SKM-1 (cell line): ENCODE data around the gene GSTM5.
"Not testable (repeated sequence)": the region's sequence is repeated elsewhere in the genome, so short reads cannot be mapped to it uniquely, and the experiment has no call there.

ENCODE experiments used
- DNase-seq: peaks from one replicate; lab custom pipeline; 2025; ENCODE audit not compliant: unreplicated experiment; lab: John Stamatoyannopoulos, UW

The GSTM5 gene

GRCh38 chr1:109711593-109712320, at the start of gene GSTM5:
Gene GSTM5, plus strand, starts transcription at chr1:109712251. Its CDS starts 62 bp downstream, at chr1:109712313.
- DNase-seq, result not testable (repeated sequence)

- no peak for DNase-seq
These were observed 47.4 kb upstream of the GSTM5 start for GRCh38 chr1:109664671-109665070.

GRCh38 chr1:109667452-109668122, 44.5 kb upstream of the GSTM5 start, which contains the start of gene GSTM2:
Gene GSTM2, plus strand, starts transcription at chr1:109668057. Its CDS starts 59 bp downstream, at chr1:109668116.
- DNase-seq, result no peak

GRCh38 chr1:109668123-109668775, 43.8 kb upstream of the GSTM5 start:
- DNase-seq, result no peak

GRCh38 chr1:109669246-109669948, 42.7 kb upstream of the GSTM5 start:
- DNase-seq, result no peak

GRCh38 chr1:109669949-109670302, 42.1 kb upstream of the GSTM5 start:
- DNase-seq, result not testable (repeated sequence)

- DNase-seq, result no peak
These were observed 41.0 kb upstream of the GSTM5 start for GRCh38 chr1:109671067-109671466.

GRCh38 chr1:109673861-109674260, 38.2 kb upstream of the GSTM5 start:
- DNase-seq, result not testable (repeated sequence)

- not testable (repeated sequence) for DNase-seq
These were observed 35.2 kb upstream of the GSTM5 start for GRCh38 chr1:109676683-109677381.

GRCh38 chr1:109677459-109677858, 34.6 kb upstream of the GSTM5 start:
- no peak for DNase-seq

- not testable (repeated sequence) for DNase-seq
These were observed 33.4 kb upstream of the GSTM5 start for GRCh38 chr1:109678637-109679036.

- DNase-seq, result not testable (repeated sequence)
These were observed 27.3 kb upstream of the GSTM5 start for GRCh38 chr1:109684777-109685176.

GRCh38 chr1:109685399-109685798, 26.7 kb upstream of the GSTM5 start:
- not testable (repeated sequence) for DNase-seq

GRCh38 chr1:109685890-109686289, 26.2 kb upstream of the GSTM5 start:
- not testable (repeated sequence) for DNase-seq

- not testable (repeated sequence) for DNase-seq
These were observed 24.9 kb upstream of the GSTM5 start for GRCh38 chr1:109687109-109687508.

GRCh38 chr1:109687641-109688499, 24.2 kb upstream of the GSTM5 start, which contains the start of gene GSTM1:
Gene GSTM1, plus strand, starts transcription at chr1:109687817. Its CDS starts 57 bp downstream, at chr1:109687874.
- no peak for DNase-seq

- DNase-seq, result no peak
These were observed 22.1 kb upstream of the GSTM5 start for GRCh38 chr1:109689844-109690405.

- no peak for DNase-seq
These were observed 20.3 kb upstream of the GSTM5 start for GRCh38 chr1:109691759-109692158.

- not testable (repeated sequence) for DNase-seq
These were observed 17.7 kb upstream of the GSTM5 start for GRCh38 chr1:109694400-109694799.
